SK-N-SH treated with all-trans-retinoic acid at 6 μM for 48 hours (cell line): ENCODE results near the gene LPAR5.

Source experiments
- ATAC-seq: fragments of 200-7000 bp; cut with Tn5 transposase; 3 replicates; pipeline ENCODE4 v1.9.1; 2020; ENCODE audit warnings: mild to moderate bottlenecking, moderate library complexity
- ARNTL ChIP-seq: fragments of 450-650 bp; formaldehyde crosslinking; IDR thresholded peaks from 2 replicates; pipeline ENCODE4 v1.5.0; 2020; ENCODE audit warnings: low read depth, mild to moderate bottlenecking, moderate library complexity, borderline replicate concordance
- BACH2 ChIP-seq: fragments of 250-450 bp; sonication (Bioruptor Pico); IDR thresholded peaks from 2 replicates; pipeline ENCODE4 v1.9.0; 2021; ENCODE audit warnings: mild to moderate bottlenecking, borderline replicate concordance
- CSDC2 ChIP-seq: fragments of 250-450 bp; sonication (Bioruptor Pico); IDR thresholded peaks from 2 replicates; pipeline ENCODE4 v1.5.0; 2020; ENCODE audit warnings: mild to moderate bottlenecking, moderate library complexity
- ESRRG ChIP-seq: fragments of 250-450 bp; sonication (Bioruptor Pico); IDR thresholded peaks from 2 replicates; pipeline ENCODE4 v1.6.1; 2021; ENCODE audit warnings: mild to moderate bottlenecking
- GLIS3 ChIP-seq: fragments of 250-450 bp; sonication (Bioruptor Pico); IDR thresholded peaks from 2 replicates; pipeline ENCODE4 v1.5.0; 2020; ENCODE audit warnings: mild to moderate bottlenecking, moderate library complexity
- ISL1 ChIP-seq: fragments of 250-450 bp; sonication (Bioruptor Pico); IDR thresholded peaks from 2 replicates; pipeline ENCODE4 v2.1.2; 2022; ENCODE audit warnings: mild to moderate bottlenecking, moderate library complexity
- OSR1 ChIP-seq: fragments of 250-450 bp; sonication (Bioruptor Pico); IDR thresholded peaks from 2 replicates; pipeline ENCODE4 v1.8.0; 2022; ENCODE audit warnings: moderate library complexity, mild to moderate bottlenecking, inconsistent platforms
- PPARA ChIP-seq: fragments of 250-450 bp; sonication (Bioruptor Pico); IDR thresholded peaks from 2 replicates; pipeline ENCODE4 v1.5.0; 2020; ENCODE audit warnings: mild to moderate bottlenecking, borderline replicate concordance
- RARB ChIP-seq: fragments of 250-450 bp; sonication (Bioruptor Pico); IDR thresholded peaks from 2 replicates; pipeline ENCODE4 v1.8.0; 2021; ENCODE audit warnings: mild to moderate bottlenecking, moderate library complexity
- SNAI2 ChIP-seq: fragments of 250-450 bp; sonication (Bioruptor Pico); IDR thresholded peaks from 2 replicates; pipeline ENCODE4 v1.5.0; 2020; ENCODE audit warnings: mild to moderate bottlenecking, moderate library complexity
- TCF4 ChIP-seq: fragments of 250-450 bp; sonication (Bioruptor Pico); IDR thresholded peaks from 2 replicates; pipeline ENCODE4 v1.8.0; 2021; ENCODE audit warnings: mild to moderate bottlenecking, moderate library complexity, borderline replicate concordance
- TOX ChIP-seq: fragments of 250-450 bp; sonication (Bioruptor Pico); IDR thresholded peaks from 2 replicates; pipeline ENCODE4 v1.8.0; 2021; ENCODE audit warnings: mild to moderate bottlenecking, moderate library complexity, borderline replicate concordance
- ZC3H10 ChIP-seq: fragments of 250-450 bp; sonication (Bioruptor Pico); IDR thresholded peaks from 2 replicates; pipeline ENCODE4 v1.5.1; 2021; ENCODE audit warnings: mild to moderate bottlenecking, moderate library complexity
- ZFP3 ChIP-seq: fragments of 250-450 bp; sonication (Bioruptor Pico); IDR thresholded peaks from 2 replicates; pipeline ENCODE4 v1.5.0; 2020; ENCODE audit warnings: mild to moderate bottlenecking, moderate library complexity
- ZFP30 ChIP-seq: fragments of 450-650 bp; formaldehyde crosslinking; IDR thresholded peaks from 2 replicates; pipeline ENCODE4 v1.5.0; 2022; ENCODE audit warnings: mild to moderate bottlenecking, moderate library complexity
- ZNF565 ChIP-seq: fragments of 450-650 bp; formaldehyde crosslinking; conservative IDR thresholded peaks from 2 replicates; pipeline ENCODE4 v1.5.0; 2020; ENCODE audit warnings: low read depth, mild to moderate bottlenecking, moderate library complexity
- ZNF70 ChIP-seq: fragments of 450-650 bp; formaldehyde crosslinking; IDR thresholded peaks from 2 replicates; pipeline ENCODE4 v1.5.0; 2020; ENCODE audit warnings: mild to moderate bottlenecking, moderate library complexity
- ZNF8 ChIP-seq: fragments of 450-650 bp; formaldehyde crosslinking; IDR thresholded peaks from 2 replicates; pipeline ENCODE4 v1.5.0; 2020; ENCODE audit warnings: mild to moderate bottlenecking, moderate library complexity
- TF ChIP-seq, protein P1 (sequence below): fragments of 250-450 bp; sonication (Bioruptor Pico); IDR thresholded peaks from 2 replicates; pipeline ENCODE4 v1.5.1; 2021; ENCODE audit warnings: mild to moderate bottlenecking, moderate library complexity
- TF ChIP-seq, protein P2 (sequence below): fragments of 250-450 bp; sonication (Bioruptor Pico); IDR thresholded peaks from 2 replicates; pipeline ENCODE4 v1.8.0; 2021; ENCODE audit warnings: low read depth, mild to moderate bottlenecking, moderate library complexity, borderline replicate concordance
- TF ChIP-seq, protein P3 (sequence below): fragments of 250-450 bp; sonication (Bioruptor Pico); IDR thresholded peaks from 2 replicates; pipeline ENCODE4 v1.5.1; 2020; ENCODE audit warnings: low read depth, mild to moderate bottlenecking, moderate library complexity
- TF ChIP-seq, protein P4 (sequence below): fragments of 250-450 bp; sonication (Bioruptor Pico); IDR thresholded peaks from 2 replicates; pipeline ENCODE4 v1.5.0; 2020; ENCODE audit warnings: mild to moderate bottlenecking, moderate library complexity
- TF ChIP-seq, protein P5 (sequence below): fragments of 250-450 bp; sonication (Bioruptor Pico); IDR thresholded peaks from 2 replicates; pipeline ENCODE4 v1.8.0; 2020; ENCODE audit warnings: mild to moderate bottlenecking, moderate library complexity, borderline replicate concordance

Gene LPAR5

DNA sequence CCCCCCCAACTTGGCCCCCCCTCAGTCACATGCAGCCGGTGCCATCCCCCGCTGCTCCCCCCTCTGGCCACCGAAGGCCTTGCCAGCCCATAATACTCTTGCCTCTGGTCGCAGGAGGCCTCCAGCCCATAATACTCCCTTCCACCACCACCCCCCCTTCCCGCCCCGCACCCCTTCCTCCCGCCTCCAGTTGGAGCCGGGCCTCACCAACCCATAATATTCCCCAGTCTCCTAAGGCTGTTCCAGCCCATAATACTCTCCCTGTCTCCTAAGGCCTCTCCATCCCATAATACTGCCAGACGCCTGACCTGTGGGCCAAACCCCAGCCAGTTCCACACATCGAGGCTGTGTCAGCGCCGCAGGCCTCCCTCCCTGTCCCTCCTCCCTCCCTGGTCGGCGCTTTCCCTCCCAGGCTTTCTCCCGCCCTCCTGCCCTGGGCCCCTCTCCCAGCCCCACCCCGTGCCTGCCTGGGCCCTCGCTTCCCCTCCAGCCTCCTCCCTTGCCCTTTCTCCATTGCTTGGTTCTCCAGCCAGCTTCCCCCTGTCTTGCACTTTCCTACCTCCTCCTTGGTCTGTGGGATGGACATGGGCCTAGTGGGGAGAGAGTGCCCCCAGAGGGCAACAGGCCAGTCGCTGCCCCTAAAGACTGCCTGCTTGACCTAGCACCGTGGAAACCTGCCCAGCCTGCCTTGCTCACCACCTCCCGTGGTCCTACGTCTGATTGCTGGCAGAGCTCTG is 21.8 kb downstream of the LPAR5 start:
- peak; percentile 83 for ATAC-seq
- TF ChIP-seq, protein P1, sequence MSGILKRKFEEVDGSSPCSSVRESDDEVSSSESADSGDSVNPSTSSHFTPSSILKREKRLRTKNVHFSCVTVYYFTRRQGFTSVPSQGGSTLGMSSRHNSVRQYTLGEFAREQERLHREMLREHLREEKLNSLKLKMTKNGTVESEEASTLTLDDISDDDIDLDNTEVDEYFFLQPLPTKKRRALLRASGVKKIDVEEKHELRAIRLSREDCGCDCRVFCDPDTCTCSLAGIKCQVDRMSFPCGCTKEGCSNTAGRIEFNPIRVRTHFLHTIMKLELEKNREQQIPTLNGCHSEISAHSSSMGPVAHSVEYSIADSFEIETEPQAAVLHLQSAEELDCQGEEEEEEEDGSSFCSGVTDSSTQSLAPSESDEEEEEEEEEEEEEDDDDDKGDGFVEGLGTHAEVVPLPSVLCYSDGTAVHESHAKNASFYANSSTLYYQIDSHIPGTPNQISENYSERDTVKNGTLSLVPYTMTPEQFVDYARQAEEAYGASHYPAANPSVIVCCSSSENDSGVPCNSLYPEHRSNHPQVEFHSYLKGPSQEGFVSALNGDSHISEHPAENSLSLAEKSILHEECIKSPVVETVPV (CRISPR knock-in tag), result no peak
- TF ChIP-seq TOX (CRISPR knock-in tag) (peak; percentile 34; the same call in 1 of the 2 replicates), GLIS3 (CRISPR knock-in tag) (0 out of 2 replicates have a peak, but pooled peaks have one; percentile 59), SNAI2 (CRISPR knock-in tag) (peak; percentile 58; the same call in 1 of the 2 replicates), ZNF70 (peak; percentile 32; the same call in 1 of the 2 replicates), ZFP30 (CRISPR knock-in tag) (no peak), ZC3H10 (CRISPR knock-in tag) (no peak), BACH2 (CRISPR knock-in tag) (no peak), PPARA (CRISPR knock-in tag) (peak; percentile 79; the same call in 1 of the 2 replicates), OSR1 (no peak), TCF4 (CRISPR knock-in tag) (peak; percentile 44; the same call in 1 of the 2 replicates), RARB (no peak), ZNF8 (CRISPR knock-in tag) (no peak), ESRRG (CRISPR knock-in tag) (no peak), ZFP3 (CRISPR knock-in tag) (peak; percentile 53), CSDC2 (peak; percentile 91; the same call in 1 of the 2 replicates), ARNTL (peak; percentile 76; the same call in 1 of the 2 replicates), ISL1 (no peak; the same call in 1 of the 2 replicates), ZNF565 (CRISPR knock-in tag) (0 out of 2 replicates have a peak, but pooled peaks have one; percentile 3)
- TF ChIP-seq, protein P2, sequence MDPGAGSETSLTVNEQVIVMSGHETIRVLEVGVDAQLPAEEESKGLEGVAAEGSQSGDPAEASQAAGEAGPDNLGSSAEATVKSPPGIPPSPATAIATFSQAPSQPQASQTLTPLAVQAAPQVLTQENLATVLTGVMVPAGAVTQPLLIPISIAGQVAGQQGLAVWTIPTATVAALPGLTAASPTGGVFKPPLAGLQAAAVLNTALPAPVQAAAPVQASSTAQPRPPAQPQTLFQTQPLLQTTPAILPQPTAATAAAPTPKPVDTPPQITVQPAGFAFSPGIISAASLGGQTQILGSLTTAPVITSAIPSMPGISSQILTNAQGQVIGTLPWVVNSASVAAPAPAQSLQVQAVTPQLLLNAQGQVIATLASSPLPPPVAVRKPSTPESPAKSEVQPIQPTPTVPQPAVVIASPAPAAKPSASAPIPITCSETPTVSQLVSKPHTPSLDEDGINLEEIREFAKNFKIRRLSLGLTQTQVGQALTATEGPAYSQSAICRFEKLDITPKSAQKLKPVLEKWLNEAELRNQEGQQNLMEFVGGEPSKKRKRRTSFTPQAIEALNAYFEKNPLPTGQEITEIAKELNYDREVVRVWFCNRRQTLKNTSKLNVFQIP, result no peak
- TF ChIP-seq, protein P3, sequence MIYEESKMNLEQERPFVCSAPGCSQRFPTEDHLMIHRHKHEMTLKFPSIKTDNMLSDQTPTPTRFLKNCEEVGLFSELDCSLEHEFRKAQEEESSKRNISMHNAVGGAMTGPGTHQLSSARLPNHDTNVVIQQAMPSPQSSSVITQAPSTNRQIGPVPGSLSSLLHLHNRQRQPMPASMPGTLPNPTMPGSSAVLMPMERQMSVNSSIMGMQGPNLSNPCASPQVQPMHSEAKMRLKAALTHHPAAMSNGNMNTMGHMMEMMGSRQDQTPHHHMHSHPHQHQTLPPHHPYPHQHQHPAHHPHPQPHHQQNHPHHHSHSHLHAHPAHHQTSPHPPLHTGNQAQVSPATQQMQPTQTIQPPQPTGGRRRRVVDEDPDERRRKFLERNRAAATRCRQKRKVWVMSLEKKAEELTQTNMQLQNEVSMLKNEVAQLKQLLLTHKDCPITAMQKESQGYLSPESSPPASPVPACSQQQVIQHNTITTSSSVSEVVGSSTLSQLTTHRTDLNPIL (CRISPR knock-in tag), result no peak
- TF ChIP-seq, protein P4, sequence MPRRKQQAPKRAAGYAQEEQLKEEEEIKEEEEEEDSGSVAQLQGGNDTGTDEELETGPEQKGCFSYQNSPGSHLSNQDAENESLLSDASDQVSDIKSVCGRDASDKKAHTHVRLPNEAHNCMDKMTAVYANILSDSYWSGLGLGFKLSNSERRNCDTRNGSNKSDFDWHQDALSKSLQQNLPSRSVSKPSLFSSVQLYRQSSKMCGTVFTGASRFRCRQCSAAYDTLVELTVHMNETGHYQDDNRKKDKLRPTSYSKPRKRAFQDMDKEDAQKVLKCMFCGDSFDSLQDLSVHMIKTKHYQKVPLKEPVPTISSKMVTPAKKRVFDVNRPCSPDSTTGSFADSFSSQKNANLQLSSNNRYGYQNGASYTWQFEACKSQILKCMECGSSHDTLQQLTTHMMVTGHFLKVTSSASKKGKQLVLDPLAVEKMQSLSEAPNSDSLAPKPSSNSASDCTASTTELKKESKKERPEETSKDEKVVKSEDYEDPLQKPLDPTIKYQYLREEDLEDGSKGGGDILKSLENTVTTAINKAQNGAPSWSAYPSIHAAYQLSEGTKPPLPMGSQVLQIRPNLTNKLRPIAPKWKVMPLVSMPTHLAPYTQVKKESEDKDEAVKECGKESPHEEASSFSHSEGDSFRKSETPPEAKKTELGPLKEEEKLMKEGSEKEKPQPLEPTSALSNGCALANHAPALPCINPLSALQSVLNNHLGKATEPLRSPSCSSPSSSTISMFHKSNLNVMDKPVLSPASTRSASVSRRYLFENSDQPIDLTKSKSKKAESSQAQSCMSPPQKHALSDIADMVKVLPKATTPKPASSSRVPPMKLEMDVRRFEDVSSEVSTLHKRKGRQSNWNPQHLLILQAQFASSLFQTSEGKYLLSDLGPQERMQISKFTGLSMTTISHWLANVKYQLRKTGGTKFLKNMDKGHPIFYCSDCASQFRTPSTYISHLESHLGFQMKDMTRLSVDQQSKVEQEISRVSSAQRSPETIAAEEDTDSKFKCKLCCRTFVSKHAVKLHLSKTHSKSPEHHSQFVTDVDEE (CRISPR knock-in tag), result peak; percentile 68
- TF ChIP-seq, protein P5, sequence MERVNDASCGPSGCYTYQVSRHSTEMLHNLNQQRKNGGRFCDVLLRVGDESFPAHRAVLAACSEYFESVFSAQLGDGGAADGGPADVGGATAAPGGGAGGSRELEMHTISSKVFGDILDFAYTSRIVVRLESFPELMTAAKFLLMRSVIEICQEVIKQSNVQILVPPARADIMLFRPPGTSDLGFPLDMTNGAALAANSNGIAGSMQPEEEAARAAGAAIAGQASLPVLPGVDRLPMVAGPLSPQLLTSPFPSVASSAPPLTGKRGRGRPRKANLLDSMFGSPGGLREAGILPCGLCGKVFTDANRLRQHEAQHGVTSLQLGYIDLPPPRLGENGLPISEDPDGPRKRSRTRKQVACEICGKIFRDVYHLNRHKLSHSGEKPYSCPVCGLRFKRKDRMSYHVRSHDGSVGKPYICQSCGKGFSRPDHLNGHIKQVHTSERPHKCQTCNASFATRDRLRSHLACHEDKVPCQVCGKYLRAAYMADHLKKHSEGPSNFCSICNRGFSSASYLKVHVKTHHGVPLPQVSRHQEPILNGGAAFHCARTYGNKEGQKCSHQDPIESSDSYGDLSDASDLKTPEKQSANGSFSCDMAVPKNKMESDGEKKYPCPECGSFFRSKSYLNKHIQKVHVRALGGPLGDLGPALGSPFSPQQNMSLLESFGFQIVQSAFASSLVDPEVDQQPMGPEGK, result no peak

DNA sequence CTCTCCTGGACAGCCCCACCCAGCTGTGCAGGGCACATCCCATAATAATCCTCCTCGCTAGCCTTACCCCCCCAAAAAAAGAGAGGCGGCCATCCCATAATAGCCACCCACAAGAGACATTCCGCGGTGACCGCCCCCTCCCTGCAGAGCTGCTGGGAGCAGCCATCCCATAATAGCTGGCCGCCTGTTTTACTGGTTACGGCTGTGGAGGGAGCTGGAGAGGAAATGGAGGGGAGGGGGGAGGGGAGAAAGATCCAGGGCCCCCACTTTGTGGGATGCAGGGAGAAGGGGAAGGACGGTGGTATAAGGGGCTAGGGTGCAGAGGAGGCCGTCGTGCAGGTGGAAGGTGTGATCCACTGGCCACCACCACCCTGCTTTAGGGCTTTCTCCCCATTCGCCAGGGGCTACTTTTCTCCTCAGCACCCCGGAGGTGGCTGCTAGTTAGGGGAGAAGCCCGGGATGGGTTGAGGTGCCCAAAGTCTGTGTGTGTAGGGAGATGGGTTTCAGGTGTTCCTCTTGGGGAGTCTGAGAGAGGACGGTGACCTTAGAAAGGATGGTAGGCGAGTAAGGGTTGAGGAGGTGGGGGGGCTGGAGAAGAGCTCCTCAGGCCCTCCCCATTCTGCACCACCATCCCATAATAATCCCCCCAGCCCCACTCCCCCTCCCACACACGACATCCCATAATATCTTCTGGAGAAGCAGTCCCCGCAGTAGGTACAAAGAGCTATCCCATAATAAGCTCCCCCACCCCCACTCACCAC is 22.6 kb downstream of the LPAR5 start:
- ATAC-seq, result peak; percentile 38
- TF ChIP-seq GLIS3 (CRISPR knock-in tag) (no peak), ZNF70 (peak; percentile 50; the same call in 1 of the 2 replicates), ZFP30 (CRISPR knock-in tag) (peak; percentile 45; the same call in 1 of the 2 replicates), RARB (no peak), OSR1 (no peak), TOX (CRISPR knock-in tag) (no peak), TCF4 (CRISPR knock-in tag) (no peak), ZFP3 (CRISPR knock-in tag) (no peak; the same call in 1 of the 2 replicates), ARNTL (0 out of 2 replicates have a peak, but pooled peaks have one; percentile 35), ZNF8 (CRISPR knock-in tag) (no peak), PPARA (CRISPR knock-in tag) (no peak), ISL1 (no peak), CSDC2 (0 out of 2 replicates have a peak, but pooled peaks have one; percentile 38)
- TF ChIP-seq, protein P2, result no peak
- TF ChIP-seq, protein P3 (CRISPR knock-in tag), result no peak
